Measurements from ENCODE around the gene NTNG1. TPM values are rescaled to one million over a fixed set of nuclear protein-coding genes. Genes with fewer than 3 reads are reported as not detected.

The NTNG1 gene
- total and polyA plus RNA-seq, 2 of the 8 experiments (the other 6 are each of a cell fraction or from before 2014, with no cell fraction given): 1.2 to 4.1 TPM

DNA sequence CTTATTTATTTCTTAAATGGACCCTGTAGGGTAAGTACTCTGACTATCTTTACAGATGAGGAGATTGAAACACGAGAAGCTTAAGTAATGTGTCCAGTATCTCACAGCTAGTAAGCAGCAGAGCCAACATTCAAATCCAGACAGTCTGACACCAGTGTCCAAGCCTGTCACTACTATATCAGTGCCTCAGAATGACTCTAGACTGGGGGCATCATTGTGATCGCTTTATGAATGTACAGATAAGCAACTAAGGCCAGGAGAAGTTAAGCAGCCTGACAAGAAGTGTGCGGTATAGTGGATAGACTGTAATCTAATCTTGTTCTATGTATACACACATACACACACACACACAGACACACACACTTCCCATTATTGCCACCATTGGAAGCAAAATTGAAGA is 158.7 kb downstream of the NTNG1 start:
- Histone ChIP-seq H4K91ac (replicated peaks; ENCODE audit: insufficient read length, low read length) (no peak overlapping the region), H3K4ac (replicated peaks; ENCODE audit: insufficient read length, low read depth, low read length) (no peak overlapping the region), H3K27ac (ENCODE audit: low read depth, low read length) (no peak overlapping the region), H3K9ac (replicated peaks in 1 of 4; ENCODE audit: extremely low read depth in 1 of 4, low read depth in 3 of 4, low read length in 3 of 4) (no peak overlapping the region), H2BK20ac (ENCODE audit: low read length) (no peak overlapping the region), H4K5ac (ENCODE audit: insufficient read length, low read depth, low read length) (no peak overlapping the region), H3K36me3 (ENCODE audit: control insufficient read depth in 2 of 4, insufficient read depth in 4 of 4, low read length in 3 of 4) (no peaks in the 10 kb centered on the region), H3K4me1 (replicated peaks in 1 of 4; ENCODE audit: control insufficient read depth in 3 of 4, insufficient read depth in 4 of 4, low read length in 3 of 4) (no peaks in the 10 kb centered on the region), H3K4me3 (ENCODE audit: extremely low read depth in 1 of 4, insufficient read depth in 2 of 4, low read depth in 3 of 4, low read length in 4 of 4) (no peak overlapping the region), H2BK15ac (ENCODE audit: low read length) (no peak overlapping the region), H3K23me2 (ENCODE audit: low read depth, low read length) (no peaks in the 10 kb centered on the region), H3K23ac (ENCODE audit: insufficient read length) (no peak overlapping the region), H2BK120ac (replicated peaks; ENCODE audit: low read depth, low read length) (no peak overlapping the region), H4K20me1 (replicated peaks in 1 of 2; ENCODE audit: control insufficient read depth in 1 of 2, insufficient read depth in 2 of 2, low read length in 2 of 2) (no peaks in the 10 kb centered on the region), H3K18ac (ENCODE audit: extremely low read depth, low read length) (no peak overlapping the region), H4K8ac (ENCODE audit: extremely low read depth, insufficient read depth, low read length) (no peak overlapping the region), H2BK12ac (ENCODE audit: low read depth, low read length) (no peak overlapping the region), H3K56ac (replicated peaks; ENCODE audit: insufficient read length, low read depth, low read length) (no peak overlapping the region), H2AFZ (ENCODE audit: low read length) (no peak overlapping the region), H3K9me3 (ENCODE audit: insufficient read depth in 2 of 2, low read depth in 1 of 2, low read length in 1 of 2) (no peaks in the 10 kb centered on the region), H3K4me2 (ENCODE audit: insufficient read depth in 1 of 2, low read depth in 2 of 2, low read length in 2 of 2) (no peak overlapping the region), H3K27me3 (replicated peaks in 1 of 4; ENCODE audit: control insufficient read depth in 3 of 4, extremely low read depth in 1 of 4, insufficient read depth in 3 of 4, low read length in 3 of 4) (no peaks in the 10 kb centered on the region; a peak in 1 of 7 replicates), H3K79me1 (ENCODE audit: low read depth, low read length) (no peaks in the 10 kb centered on the region), H2AK5ac (ENCODE audit: low read depth, low read length) (no peak overlapping the region), H3K14ac (ENCODE audit: insufficient read length) (no peak overlapping the region), H3K79me2 (ENCODE audit: control insufficient read depth in 1 of 2, insufficient read depth in 2 of 2, low read length in 2 of 2) (no peaks in the 10 kb centered on the region), H2BK5ac (ENCODE audit: low read depth, low read length) (no peak overlapping the region)
- DNase-seq (ENCODE audit: low read depth in 1 of 2, low spot score in 2 of 2): no peak
- CTCF ChIA-PET (ENCODE audit: partially characterized antibody): no interaction called here
- WGBS, 2 experiments (ENCODE audit: extremely low coverage in 1 of 2, insufficient coverage in 1 of 2, insufficient read length in 1 of 2, insufficient replicate concordance in 2 of 2, low coverage in 1 of 2, low lambda C conversion rate in 2 of 2, missing lambda C conversion rate in 1 of 2): 90% methylated on average over 3 of the region's 3 CpGs; no CpG with 5 or more reads in 1 of the 2 experiments
- POLR2A ChIA-PET (ENCODE audit: partially characterized antibody): no interaction called here
- FAIRE-seq: no peak
- TF ChIP-seq EP300 (IDR thresholded peaks at IDR 0.05; ENCODE audit: borderline replicate concordance in 1 of 2, low read depth in 2 of 2, low read length in 2 of 2) (no peak), GABPA (IDR thresholded peaks at IDR 0.05; ENCODE audit: borderline replicate concordance, insufficient read depth, low read length) (no peak), TEAD4 (IDR thresholded peaks at IDR 0.05; ENCODE audit: low read depth, low read length) (no peak), KDM1A (IDR thresholded peaks at IDR 0.05; ENCODE audit: borderline replicate concordance, low read length) (no peak), RBBP5 (IDR thresholded peaks at IDR 0.05; ENCODE audit: borderline replicate concordance, low read depth, low read length) (no peak)
- TF ChIP-seq, protein P1, sequence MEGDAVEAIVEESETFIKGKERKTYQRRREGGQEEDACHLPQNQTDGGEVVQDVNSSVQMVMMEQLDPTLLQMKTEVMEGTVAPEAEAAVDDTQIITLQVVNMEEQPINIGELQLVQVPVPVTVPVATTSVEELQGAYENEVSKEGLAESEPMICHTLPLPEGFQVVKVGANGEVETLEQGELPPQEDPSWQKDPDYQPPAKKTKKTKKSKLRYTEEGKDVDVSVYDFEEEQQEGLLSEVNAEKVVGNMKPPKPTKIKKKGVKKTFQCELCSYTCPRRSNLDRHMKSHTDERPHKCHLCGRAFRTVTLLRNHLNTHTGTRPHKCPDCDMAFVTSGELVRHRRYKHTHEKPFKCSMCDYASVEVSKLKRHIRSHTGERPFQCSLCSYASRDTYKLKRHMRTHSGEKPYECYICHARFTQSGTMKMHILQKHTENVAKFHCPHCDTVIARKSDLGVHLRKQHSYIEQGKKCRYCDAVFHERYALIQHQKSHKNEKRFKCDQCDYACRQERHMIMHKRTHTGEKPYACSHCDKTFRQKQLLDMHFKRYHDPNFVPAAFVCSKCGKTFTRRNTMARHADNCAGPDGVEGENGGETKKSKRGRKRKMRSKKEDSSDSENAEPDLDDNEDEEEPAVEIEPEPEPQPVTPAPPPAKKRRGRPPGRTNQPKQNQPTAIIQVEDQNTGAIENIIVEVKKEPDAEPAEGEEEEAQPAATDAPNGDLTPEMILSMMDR (IDR thresholded peaks at IDR 0.05; ENCODE audit: control extremely low read depth in 1 of 3, insufficient read depth in 1 of 3, low read depth in 1 of 3, low read length in 3 of 3): no peak
